HUES64 (cell line): ENCODE measurements around the gene TDP1.
"Not testable (repeated sequence)": the region's sequence is repeated elsewhere in the genome, so short reads cannot be mapped to it uniquely, and the experiment has no call there.

Source experiments
- H3K27ac ChIP-seq: 2 replicates; pipeline ENCODE4 v1.7.0; 2013; ENCODE audit warnings: low read depth, low read length, inconsistent platforms
- H3K27me3 ChIP-seq: 2 replicates; pipeline ENCODE4 v1.6.1; 2013; ENCODE audit warnings: mild to moderate bottlenecking, low read length; ENCODE audit not compliant: insufficient read depth
- H3K36me3 ChIP-seq: 2 replicates; pipeline ENCODE4 v1.6.1; 2013; ENCODE audit warnings: mild to moderate bottlenecking, low read length; ENCODE audit not compliant: insufficient read depth
- H3K4me1 ChIP-seq: 2 replicates; pipeline ENCODE4 v1.6.1; 2013; ENCODE audit warnings: mild to moderate bottlenecking, low read length, moderate library complexity; ENCODE audit not compliant: insufficient read depth
- H3K4me3 ChIP-seq: 2 replicates; pipeline ENCODE4 v1.5.1; 2013; ENCODE audit warnings: mild to moderate bottlenecking, low read length, moderate library complexity
- H3K9ac ChIP-seq: 2 replicates; pipeline ENCODE4 v1.6.1; 2013; ENCODE audit warnings: mild to moderate bottlenecking, low read depth, low read length
- H3K9me3 ChIP-seq: 2 replicates; pipeline ENCODE4 v1.6.1; 2013; ENCODE audit warnings: low read depth, low read length; ENCODE audit not compliant: insufficient read depth
- WGBS: fragments of 150-250, 120-280 bp; methylation state at CpG from one replicate; pipeline ENCODE4 v1.1.7; 2013; ENCODE audit warnings: missing lambda C conversion rate; 5-methylcytosine and 5-hydroxymethylcytosine counted together

The TDP1 gene

GRCh38 chr14:89992273-89992672 is 36.5 kb downstream of the TDP1 start:
- H3K36me3 ChIP-seq: peaks cover 92% of the 10 kb centered on the region
- peaks cover 24% of the 10 kb centered on the region for H3K4me1 ChIP-seq
- WGBS: 94% methylated on average over 3 of the region's 3 CpGs
- no peaks in the 10 kb centered on the region for H3K9me3 ChIP-seq
- no peak overlapping the region for H3K4me3 ChIP-seq
- H3K9ac ChIP-seq: no peak overlapping the region
- no peaks in the 10 kb centered on the region for H3K27me3 ChIP-seq
- no peak overlapping the region for H3K27ac ChIP-seq

- WGBS: 92% methylated on average over 1 of the region's 1 CpG
Measured at GRCh38 chr14:89996963-89997362, 41.2 kb downstream of the TDP1 start.

GRCh38 chr14:90000935-90001334 is 45.2 kb downstream of the TDP1 start:
- H3K27ac ChIP-seq: no peak overlapping the region
- no peak overlapping the region for H3K4me3 ChIP-seq
- no peaks in the 10 kb centered on the region for H3K9me3 ChIP-seq
- WGBS: 100% methylated on average over 1 of the region's 2 CpGs
- H3K4me1 ChIP-seq: no peaks in the 10 kb centered on the region
- H3K9ac ChIP-seq: no peak overlapping the region
- H3K36me3 ChIP-seq: peaks cover 83% of the 10 kb centered on the region
- no peaks in the 10 kb centered on the region for H3K27me3 ChIP-seq

More at GRCh38 chr14:89996963-89997362, 41.2 kb downstream of the TDP1 start:
- no peaks in the 10 kb centered on the region for H3K9me3 ChIP-seq
- no peak overlapping the region for H3K4me3 ChIP-seq
- H3K4me1 ChIP-seq: no peaks in the 10 kb centered on the region
- no peak overlapping the region for H3K27ac ChIP-seq
- no peak overlapping the region for H3K9ac ChIP-seq
- no peaks in the 10 kb centered on the region for H3K27me3 ChIP-seq
- peaks cover 89% of the 10 kb centered on the region for H3K36me3 ChIP-seq

GRCh38 chr14:90003526-90004307 is 48.0 kb downstream of the TDP1 start:
- H3K9ac ChIP-seq: no peak overlapping the region
- H3K9me3 ChIP-seq: no peaks in the 10 kb centered on the region
- WGBS: 90% methylated on average over 6 of the region's 6 CpGs
- H3K27me3 ChIP-seq: no peaks in the 10 kb centered on the region
- no peak overlapping the region for H3K27ac ChIP-seq
- peaks cover 65% of the 10 kb centered on the region for H3K36me3 ChIP-seq
- no peaks in the 10 kb centered on the region for H3K4me1 ChIP-seq
- no peak overlapping the region for H3K4me3 ChIP-seq

- no peak overlapping the region for H3K9ac ChIP-seq
- H3K4me3 ChIP-seq: no peak overlapping the region
- H3K4me1 ChIP-seq: no peaks in the 10 kb centered on the region
- no peaks in the 10 kb centered on the region; the same call in 1 of the 2 replicates for H3K9me3 ChIP-seq
- H3K27ac ChIP-seq: no peak overlapping the region
- peaks cover 66% of the 10 kb centered on the region for H3K36me3 ChIP-seq
- no peaks in the 10 kb centered on the region for H3K27me3 ChIP-seq
Measured at GRCh38 chr14:90005441-90005840, 49.7 kb downstream of the TDP1 start.

- WGBS: 96% methylated on average over 3 of the region's 3 CpGs
- no peaks in the 10 kb centered on the region for H3K4me1 ChIP-seq
Measured at GRCh38 chr14:90005939-90006530, 50.3 kb downstream of the TDP1 start.

GRCh38 chr14:90017371-90017770 is 61.6 kb downstream of the TDP1 start:
- peaks cover 80% of the 10 kb centered on the region for H3K36me3 ChIP-seq
- no peak overlapping the region for H3K9ac ChIP-seq

More at GRCh38 chr14:90005939-90006530, 50.3 kb downstream of the TDP1 start:
- Histone ChIP-seq H3K27me3 (no peaks in the 10 kb centered on the region), H3K36me3 (peaks cover 67% of the 10 kb centered on the region), H3K4me3 (no peak overlapping the region), H3K27ac (no peak overlapping the region), H3K9ac (no peak overlapping the region), H3K9me3 (no peaks in the 10 kb centered on the region; the same call in 1 of the 2 replicates)

DNA sequence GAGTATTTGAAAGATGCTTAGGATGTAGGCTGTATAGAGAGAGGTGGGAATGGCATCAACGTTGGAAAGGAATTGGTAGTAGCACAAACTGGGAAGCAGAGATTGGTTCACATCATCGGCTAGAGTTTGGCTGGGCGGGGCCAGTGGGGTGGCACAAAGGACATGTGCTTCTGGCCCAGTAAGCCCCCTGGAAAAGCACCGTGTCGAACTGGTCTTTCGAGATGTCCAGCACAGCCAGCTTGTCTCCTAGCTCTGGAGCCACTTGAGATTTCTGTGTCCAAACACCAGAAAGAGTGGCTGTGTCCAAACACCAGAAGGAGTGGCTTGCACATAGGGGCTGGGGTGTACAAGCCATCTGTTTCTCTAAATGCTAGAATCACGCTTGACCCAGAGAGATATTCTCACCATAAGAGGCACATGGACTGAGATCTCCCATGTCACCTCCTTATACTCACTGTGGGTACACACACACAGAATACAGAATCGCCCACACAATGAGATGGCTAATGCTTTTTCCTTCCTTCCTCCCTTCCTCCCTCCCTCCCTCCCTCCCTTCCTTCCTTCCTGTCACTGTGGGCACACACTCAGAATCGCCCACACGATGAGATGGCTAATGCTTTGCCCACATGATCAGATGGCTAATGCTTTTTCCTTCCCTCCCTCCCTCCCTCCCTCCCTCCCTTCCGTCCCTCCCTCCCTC is 64.2 kb downstream of the TDP1 start:
- Histone ChIP-seq H3K27me3 (no peaks in the 10 kb centered on the region), H3K9ac (no peak overlapping the region), H3K4me1 (no peaks in the 10 kb centered on the region), H3K36me3 (peaks cover 78% of the 10 kb centered on the region), H3K9me3 (no peaks in the 10 kb centered on the region), H3K27ac (no peak overlapping the region), H3K4me3 (no peak overlapping the region)
- 93% methylated on average over 10 of the region's 11 CpGs for WGBS

More at GRCh38 chr14:90017371-90017770, 61.6 kb downstream of the TDP1 start:
- 98% methylated on average over 4 of the region's 4 CpGs for whole genome bisulfite sequencing
- no peaks in the 10 kb centered on the region for H3K4me1 ChIP-seq
- peaks cover 4% of the 10 kb centered on the region; the same call in 1 of the 2 replicates for H3K9me3 ChIP-seq
- H3K27ac ChIP-seq: no peak overlapping the region
- H3K27me3 ChIP-seq: no peaks in the 10 kb centered on the region
- no peak overlapping the region for H3K4me3 ChIP-seq

DNA sequence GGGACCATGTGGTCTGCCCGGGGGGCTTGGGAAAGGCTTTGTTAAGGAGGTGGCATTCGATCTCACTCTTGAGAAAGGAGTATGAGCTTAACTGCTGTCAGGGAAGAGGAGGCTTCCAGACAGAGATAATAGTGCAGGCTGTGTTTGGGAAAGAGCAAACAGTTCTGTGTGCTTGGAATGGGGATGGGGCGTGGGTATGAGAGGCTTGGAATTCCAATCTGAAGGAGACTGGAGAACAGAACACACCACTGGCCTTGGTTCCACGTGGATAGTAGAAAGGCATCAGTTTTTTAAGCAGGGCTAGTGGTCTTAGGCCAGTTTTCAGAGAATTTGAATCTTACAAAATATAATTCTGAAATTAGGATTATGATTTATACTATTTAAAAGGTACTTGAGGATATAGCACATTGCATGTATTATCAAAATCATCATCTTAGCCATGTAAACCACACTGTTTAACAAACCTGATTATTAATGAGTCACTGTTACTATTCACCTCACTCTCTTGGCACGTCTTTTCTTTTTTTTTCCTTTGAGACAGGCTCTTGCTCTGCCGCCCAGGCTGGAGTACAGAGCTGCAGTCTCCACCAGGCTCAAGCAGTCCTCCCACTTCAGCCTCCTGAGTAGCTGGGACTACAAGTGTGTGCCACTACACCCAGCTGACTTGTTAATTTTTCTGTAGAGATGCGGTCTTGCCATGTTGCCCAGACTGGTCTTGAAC is 67.6 kb downstream of the TDP1 start:
- no peaks in the 10 kb centered on the region for H3K9me3 ChIP-seq
- 89% methylated on average over 7 of the region's 7 CpGs for WGBS
- no peaks in the 10 kb centered on the region for H3K27me3 ChIP-seq
- H3K4me3 ChIP-seq: no peak overlapping the region
- H3K9ac ChIP-seq: no peak overlapping the region
- peaks cover 83% of the 10 kb centered on the region for H3K36me3 ChIP-seq
- H3K27ac ChIP-seq: no peak overlapping the region
- H3K4me1 ChIP-seq: no peaks in the 10 kb centered on the region

DNA sequence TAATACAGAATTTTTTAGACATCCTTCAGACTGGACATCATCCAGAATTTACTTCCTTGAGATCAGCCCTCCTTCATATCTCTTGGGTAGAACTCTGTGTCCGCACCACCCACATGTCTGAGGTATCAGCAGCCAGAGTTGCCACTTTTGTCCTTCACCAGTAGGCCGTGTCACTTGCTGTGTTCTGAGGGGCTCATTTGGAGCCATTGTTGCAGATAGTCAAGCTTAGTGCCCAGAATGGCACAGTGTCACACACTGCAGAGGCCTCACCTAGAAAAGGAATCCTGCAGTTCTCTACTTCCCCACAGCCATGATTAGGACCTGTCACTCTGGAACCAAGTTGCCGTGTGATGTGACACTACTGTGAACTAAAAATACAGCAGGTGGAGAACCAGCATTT is 69.2 kb downstream of the TDP1 start:
- no peak overlapping the region for H3K9ac ChIP-seq
- H3K27me3 ChIP-seq: no peaks in the 10 kb centered on the region
- no peaks in the 10 kb centered on the region for H3K4me1 ChIP-seq
- H3K36me3 ChIP-seq: peaks cover 70% of the 10 kb centered on the region
- H3K4me3 ChIP-seq: no peak overlapping the region
- no peaks in the 10 kb centered on the region for H3K9me3 ChIP-seq
- no peak overlapping the region for H3K27ac ChIP-seq
- WGBS: 97% methylated on average over 3 of the region's 3 CpGs

GRCh38 chr14:90026608-90027007 is 70.9 kb downstream of the TDP1 start:
- not testable (repeated sequence) for H3K9me3 ChIP-seq, H3K9ac ChIP-seq, H3K27ac ChIP-seq, H3K4me3 ChIP-seq, H3K4me1 ChIP-seq, H3K27me3 ChIP-seq
- H3K36me3 ChIP-seq: peaks cover 65% of the 10 kb centered on the region
- no CpG with 5 or more reads among the region's 4 CpGs for WGBS
